Left ventricle myocardium inferior (tissue), 1 donor: ENCODE data around the gene SLX1A. TPM values are rescaled to one million over a fixed set of nuclear protein-coding genes. Genes with fewer than 3 reads are reported as not detected.
"Not testable (repeated sequence)": the region's sequence is repeated elsewhere in the genome, so short reads cannot be mapped to it uniquely, and the experiment has no call there.

Source experiments
- DNase-seq: peaks from one replicate; pipeline ENCODE4 v3.0.0-alpha.2; 2020
- H3K27ac ChIP-seq: fragments of 200-600 bp; replicated peaks from 2 replicates; pipeline ENCODE4 v1.8.0; 2021
- H3K27me3 ChIP-seq: fragments of 200-600 bp; 2 replicates; pipeline ENCODE4 v1.8.0; 2021; ENCODE audit warnings: low read depth
- H3K36me3 ChIP-seq: fragments of 200-600 bp; 2 replicates; pipeline ENCODE4 v1.8.0; 2021
- H3K4me1 ChIP-seq: fragments of 200-600 bp; 2 replicates; pipeline ENCODE4 v1.8.0; 2021
- H3K4me3 ChIP-seq: fragments of 200-600 bp; 2 replicates; pipeline ENCODE4 v1.8.0; 2021; ENCODE audit warnings: mild to moderate bottlenecking, moderate library complexity
- H3K9me3 ChIP-seq: fragments of 200-600 bp; replicated peaks from 2 replicates; pipeline ENCODE4 v1.8.0; 2021
- intact Hi-C: fragments of 100-400 bp; cut with micrococcal nuclease; formaldehyde crosslinking; loops from one replicate; pipeline ENCODE4 v1.11.0; 2022
- total RNA-seq: library from RNA; stranded (reverse); fragmentation: NEBNext Ultra II Directional; extraction: Animal tissue kit (Norgen Biotek cat#: 25700); gene quantifications from one replicate; pipeline ENCODE4 v1.2.1, GENCODE V29; 2021
- TF ChIP-seq, protein P1 (sequence below): fragments of 200-600 bp; IDR thresholded peaks from 2 replicates; pipeline ENCODE4 v1.8.0; 2021; ENCODE audit warnings: antibody characterized with exemption, mild to moderate bottlenecking, borderline replicate concordance
- donor health status: DM: no; HTN: yes; CAD: no; lungs with severe emphysema.

The SLX1A gene
- total RNA-seq, 1 donor from 2014 or later = 7.5 TPM

DNA sequence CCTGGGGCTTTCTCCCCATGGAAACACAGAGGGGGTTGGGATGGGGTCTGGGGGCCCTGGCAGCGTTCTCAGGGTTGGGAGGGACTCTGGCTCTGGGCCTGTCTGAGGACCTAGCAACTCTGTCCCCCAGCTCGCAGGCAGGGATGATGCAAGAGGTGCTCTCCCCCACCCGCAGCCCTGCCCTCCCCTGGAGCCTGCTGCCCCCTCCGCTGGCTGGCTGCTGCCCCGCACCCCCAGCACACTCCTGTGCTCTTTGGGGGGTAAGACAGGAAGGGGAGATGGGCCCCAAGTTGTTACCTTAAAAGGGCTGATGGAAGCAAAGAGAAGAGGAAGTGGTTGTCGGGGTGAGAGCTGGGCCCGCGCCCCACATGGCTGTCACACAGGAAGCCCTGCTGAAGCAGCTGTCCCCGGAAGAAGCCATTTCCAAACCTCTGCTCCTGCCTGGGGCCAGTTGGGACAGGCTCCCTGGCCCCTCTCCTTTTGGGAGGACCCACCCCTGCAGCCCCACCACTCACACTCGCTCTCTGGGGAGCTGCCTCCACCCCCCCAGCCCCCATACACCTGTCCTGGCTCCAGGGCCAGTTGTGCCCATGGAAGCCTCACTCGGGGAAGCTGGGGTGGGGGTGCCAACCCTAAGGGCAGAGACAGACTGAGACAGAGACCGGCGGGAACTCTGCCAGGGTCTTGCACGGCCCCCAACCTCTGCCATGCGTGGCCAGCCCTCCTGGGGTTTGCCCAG, 7.8 kb upstream of the SLX1A start:
- TF ChIP-seq, protein P1, sequence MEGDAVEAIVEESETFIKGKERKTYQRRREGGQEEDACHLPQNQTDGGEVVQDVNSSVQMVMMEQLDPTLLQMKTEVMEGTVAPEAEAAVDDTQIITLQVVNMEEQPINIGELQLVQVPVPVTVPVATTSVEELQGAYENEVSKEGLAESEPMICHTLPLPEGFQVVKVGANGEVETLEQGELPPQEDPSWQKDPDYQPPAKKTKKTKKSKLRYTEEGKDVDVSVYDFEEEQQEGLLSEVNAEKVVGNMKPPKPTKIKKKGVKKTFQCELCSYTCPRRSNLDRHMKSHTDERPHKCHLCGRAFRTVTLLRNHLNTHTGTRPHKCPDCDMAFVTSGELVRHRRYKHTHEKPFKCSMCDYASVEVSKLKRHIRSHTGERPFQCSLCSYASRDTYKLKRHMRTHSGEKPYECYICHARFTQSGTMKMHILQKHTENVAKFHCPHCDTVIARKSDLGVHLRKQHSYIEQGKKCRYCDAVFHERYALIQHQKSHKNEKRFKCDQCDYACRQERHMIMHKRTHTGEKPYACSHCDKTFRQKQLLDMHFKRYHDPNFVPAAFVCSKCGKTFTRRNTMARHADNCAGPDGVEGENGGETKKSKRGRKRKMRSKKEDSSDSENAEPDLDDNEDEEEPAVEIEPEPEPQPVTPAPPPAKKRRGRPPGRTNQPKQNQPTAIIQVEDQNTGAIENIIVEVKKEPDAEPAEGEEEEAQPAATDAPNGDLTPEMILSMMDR = no peak
- H3K9me3 ChIP-seq = no peaks in the 10 kb centered on the region
- peak; percentile 60 for DNase-seq
- H3K27ac ChIP-seq = peak overlapping the region; percentile 47
- no peaks in the 10 kb centered on the region for H3K27me3 ChIP-seq
- peaks cover 26% of the 10 kb centered on the region for H3K4me1 ChIP-seq
- peak overlapping the region; percentile 75 for H3K4me3 ChIP-seq
- H3K36me3 ChIP-seq = no peaks in the 10 kb centered on the region
- intact Hi-C loops = no loop called here

DNA sequence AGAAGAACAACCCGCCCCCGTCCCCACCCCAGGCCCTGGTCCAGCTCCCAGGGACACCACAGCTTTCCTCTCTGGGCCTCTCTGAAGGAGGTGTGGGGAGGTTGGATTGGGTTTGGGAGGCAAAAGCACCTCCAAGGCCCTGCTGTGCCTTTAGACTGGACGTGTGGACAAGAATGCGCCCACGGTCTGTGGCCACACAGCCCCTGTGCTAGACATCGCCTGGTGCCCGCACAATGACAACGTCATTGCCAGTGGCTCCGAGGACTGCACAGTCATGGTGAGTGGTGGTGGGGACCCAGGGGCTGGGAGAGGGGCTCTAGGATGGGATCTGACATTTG, 7.3 kb upstream of the SLX1A start:
- no peaks in the 10 kb centered on the region for H3K27me3 ChIP-seq
- intact Hi-C loops = no loop called here
- peaks cover 26% of the 10 kb centered on the region for H3K4me1 ChIP-seq
- no peaks in the 10 kb centered on the region for H3K36me3 ChIP-seq
- TF ChIP-seq, protein P1 = no peak
- no peaks in the 10 kb centered on the region for H3K9me3 ChIP-seq
- H3K27ac ChIP-seq = peak overlapping the region; percentile 47
- peak overlapping the region; percentile 75 for H3K4me3 ChIP-seq
- DNase-seq = no peak

DNA sequence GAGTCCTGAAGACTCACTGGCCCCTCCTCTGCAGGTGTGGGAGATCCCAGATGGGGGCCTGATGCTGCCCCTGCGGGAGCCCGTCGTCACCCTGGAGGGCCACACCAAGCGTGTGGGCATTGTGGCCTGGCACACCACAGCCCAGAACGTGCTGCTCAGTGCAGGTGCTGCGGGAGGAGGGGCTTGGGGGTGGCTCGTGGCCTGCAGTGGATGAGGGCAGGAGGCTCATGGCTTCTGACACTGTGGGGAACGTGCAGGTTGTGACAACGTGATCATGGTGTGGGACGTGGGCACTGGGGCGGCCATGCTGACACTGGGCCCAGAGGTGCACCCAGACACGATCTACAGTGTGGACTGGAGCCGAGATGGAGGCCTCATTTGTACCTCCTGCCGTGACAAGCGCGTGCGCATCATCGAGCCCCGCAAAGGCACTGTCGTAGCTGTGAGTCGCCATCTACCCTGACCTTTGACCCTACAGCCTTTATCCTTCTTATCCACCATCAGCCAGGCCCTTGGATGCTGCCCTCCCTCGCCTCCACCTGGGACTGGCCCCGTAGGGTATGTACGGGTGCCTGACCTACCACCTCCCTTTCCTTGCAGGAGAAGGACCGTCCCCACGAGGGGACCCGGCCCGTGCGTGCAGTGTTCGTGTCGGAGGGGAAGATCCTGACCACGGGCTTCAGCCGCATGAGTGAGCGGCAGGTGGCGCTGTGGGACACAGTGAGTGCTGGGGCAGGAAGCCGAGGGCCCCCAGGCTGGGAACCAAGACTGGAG, 6.7 kb upstream of the SLX1A start:
- Histone ChIP-seq H3K4me3 (peak overlapping the region; percentile 75), H3K27me3 (no peaks in the 10 kb centered on the region), H3K27ac (no peak overlapping the region), H3K9me3 (no peaks in the 10 kb centered on the region), H3K36me3 (no peaks in the 10 kb centered on the region), H3K4me1 (peaks cover 26% of the 10 kb centered on the region)
- intact Hi-C loops = no loop called here
- TF ChIP-seq, protein P1 = peak; percentile 78
- peak; percentile 75 for DNase-seq

DNA sequence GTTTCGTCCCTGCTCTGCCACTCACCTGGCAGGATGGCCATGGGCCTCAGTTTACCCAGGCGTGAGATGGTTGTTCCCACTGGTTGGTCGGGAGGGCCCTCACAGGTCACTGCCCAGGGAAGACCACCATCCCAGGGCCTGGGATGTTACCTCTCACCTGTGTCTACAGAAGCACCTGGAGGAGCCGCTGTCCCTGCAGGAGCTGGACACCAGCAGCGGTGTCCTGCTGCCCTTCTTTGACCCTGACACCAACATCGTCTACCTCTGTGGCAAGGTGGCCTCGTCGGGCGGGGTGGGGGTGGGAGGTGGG, 6.2 kb upstream of the SLX1A start:
- intact Hi-C loops = no loop called here
- no peak for DNase-seq
- Histone ChIP-seq H3K4me1 (peaks cover 26% of the 10 kb centered on the region), H3K27me3 (no peaks in the 10 kb centered on the region), H3K27ac (no peak overlapping the region), H3K9me3 (no peaks in the 10 kb centered on the region), H3K36me3 (no peaks in the 10 kb centered on the region), H3K4me3 (no peak overlapping the region)
- TF ChIP-seq, protein P1 = no peak

DNA sequence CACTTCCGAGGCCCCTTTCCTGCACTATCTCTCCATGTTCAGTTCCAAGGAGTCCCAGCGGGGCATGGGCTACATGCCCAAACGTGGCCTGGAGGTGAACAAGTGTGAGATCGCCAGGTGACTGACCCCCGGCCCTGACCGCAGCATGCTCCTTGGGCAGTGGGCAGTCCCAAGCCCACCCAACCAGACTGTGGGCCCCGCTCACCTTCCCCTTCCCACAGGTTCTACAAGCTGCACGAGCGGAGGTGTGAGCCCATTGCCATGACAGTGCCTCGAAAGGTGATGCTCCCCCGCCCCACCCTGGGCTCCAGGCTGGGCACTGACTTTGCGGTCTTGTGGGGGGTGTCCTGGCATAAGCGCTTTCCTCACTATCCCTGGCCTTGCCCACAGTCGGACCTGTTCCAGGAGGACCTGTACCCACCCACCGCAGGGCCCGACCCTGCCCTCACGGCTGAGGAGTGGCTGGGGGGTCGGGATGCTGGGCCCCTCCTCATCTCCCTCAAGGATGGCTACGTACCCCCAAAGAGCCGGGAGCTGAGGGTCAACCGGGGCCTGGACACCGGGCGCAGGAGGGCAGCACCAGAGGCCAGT, 5.6 kb upstream of the SLX1A start:
- H3K4me3 ChIP-seq = no peak overlapping the region

DNA sequence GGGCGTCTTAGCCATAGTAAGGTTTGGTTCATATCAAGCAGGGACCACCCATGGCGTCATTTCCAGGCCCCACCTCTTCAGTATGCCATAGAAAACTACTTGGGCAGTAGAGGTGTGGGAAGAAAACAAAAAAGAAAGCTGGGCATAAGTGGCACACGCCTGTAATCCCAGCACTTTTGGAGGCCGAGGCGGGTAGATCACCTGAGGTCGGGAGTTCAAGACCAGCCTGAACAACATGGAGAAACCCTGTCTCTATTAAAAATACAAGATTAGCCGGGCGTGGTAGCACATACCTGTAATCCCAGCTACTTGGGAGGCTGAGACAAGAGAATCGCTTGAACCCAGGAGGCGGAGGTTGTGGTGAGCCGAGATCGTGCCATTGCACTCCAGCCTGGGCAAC, 2.5 kb upstream of the SLX1A start:
- H3K36me3 ChIP-seq, H3K4me3 ChIP-seq, H3K27me3 ChIP-seq, H3K27ac ChIP-seq, H3K9me3 ChIP-seq, H3K4me1 ChIP-seq, DNase-seq, intact Hi-C loops: not testable (repeated sequence)

More for the DNA sequence above, 5.6 kb upstream of the SLX1A start:
- DNase-seq = no peak
- Histone ChIP-seq H3K27ac (no peak overlapping the region), H3K4me1 (peaks cover 21% of the 10 kb centered on the region), H3K9me3 (no peaks in the 10 kb centered on the region), H3K27me3 (no peaks in the 10 kb centered on the region), H3K36me3 (no peaks in the 10 kb centered on the region)
- TF ChIP-seq, protein P1 = no peak
- intact Hi-C loops = no loop called here

DNA sequence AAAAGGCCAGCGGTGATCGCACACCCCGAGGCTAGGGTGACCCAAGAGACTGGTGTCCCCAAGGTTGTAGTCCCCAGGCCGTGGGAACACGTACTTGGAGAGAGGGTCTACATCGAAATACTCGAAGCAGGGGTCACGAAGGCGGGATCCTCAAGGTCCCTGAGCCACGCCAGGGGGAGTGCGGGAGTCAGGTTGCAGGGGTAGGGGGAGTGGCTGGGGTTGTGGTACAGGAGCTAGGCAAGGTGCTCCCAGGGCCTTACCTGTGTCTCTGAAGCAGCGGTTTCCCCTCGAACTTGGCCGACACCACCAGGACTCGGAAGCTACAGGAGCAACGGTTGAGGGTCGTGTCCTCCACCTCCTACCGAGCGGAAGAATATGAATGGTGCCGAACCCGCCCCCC, 577 bp upstream of the SLX1A start:
- H3K4me3 ChIP-seq, H3K27me3 ChIP-seq, intact Hi-C loops, H3K9me3 ChIP-seq, H3K27ac ChIP-seq, H3K4me1 ChIP-seq, DNase-seq, H3K36me3 ChIP-seq: not testable (repeated sequence)

DNA sequence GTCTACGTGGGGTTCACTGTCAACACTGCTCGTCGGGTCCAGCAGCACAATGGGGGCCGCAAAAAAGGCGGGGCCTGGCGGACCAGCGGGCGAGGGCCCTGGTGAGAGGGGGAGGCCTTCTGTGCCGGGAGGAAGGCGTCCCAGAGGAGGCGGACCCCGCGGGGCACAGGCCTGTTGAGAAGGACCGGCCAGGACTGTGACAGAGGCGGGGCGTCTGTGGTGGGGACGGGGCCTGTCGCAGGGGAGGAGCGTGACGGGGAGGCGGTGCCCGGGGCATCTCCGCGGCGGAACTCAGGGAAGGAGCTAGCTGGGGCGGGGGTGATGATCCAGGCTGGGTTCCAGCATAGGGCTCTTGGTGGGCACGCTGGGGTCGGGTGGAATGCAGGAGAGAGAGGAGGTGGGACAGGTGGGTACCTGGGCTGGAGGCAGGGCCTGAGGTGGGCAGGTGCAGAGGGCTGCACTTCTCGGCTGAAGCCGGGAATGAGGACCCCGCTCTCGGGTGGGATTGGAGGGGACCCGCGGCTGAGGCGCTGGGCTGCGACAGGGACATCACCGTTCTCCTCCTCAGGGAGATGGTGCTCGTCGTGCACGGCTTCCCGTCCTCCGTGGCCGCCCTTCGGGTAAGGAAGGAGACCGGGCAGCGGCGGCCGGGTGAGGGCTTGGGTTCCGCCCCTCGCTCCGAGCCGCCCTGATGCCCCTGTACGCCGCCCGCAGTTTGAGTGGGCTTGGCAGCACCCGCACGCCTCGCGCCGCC, 674 bp downstream of the SLX1A start:
- Histone ChIP-seq H3K27ac (peak overlapping the region; percentile 66), H3K4me3 (peak overlapping the region; percentile 63)
- H3K4me1 ChIP-seq, DNase-seq, H3K36me3 ChIP-seq, H3K27me3 ChIP-seq, intact Hi-C loops, H3K9me3 ChIP-seq: not testable (repeated sequence)
